Measurements from ENCODE around the gene CX3CL1. TPM values are rescaled to one million over a fixed set of nuclear protein-coding genes. Genes with fewer than 3 reads are reported as not detected.

Gene CX3CL1
- total and polyA plus RNA-seq, 2 donors (not counting 3 experiments of a cell fraction or from before 2014, with no cell fraction given): 2.0 to 2.3 TPM

DNA sequence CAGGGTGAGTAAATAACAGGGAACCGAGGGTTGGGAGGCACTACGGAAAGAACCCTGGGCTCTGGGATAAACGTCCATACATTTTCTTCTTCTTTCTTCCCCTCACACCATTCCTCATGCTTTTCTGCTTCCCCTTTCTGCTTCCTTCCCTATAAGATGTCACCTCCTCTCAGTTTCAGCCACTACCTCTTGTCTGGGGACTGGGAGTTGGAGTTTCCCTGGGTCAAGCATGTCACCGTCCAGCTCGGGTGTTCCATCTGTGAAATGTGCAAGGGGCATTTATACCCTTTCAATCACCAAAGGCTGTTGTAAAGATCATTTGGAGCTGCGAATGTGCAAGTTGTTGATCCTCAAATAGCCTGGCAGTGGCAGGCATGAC, 31.2 kb upstream of the CX3CL1 start:
- Histone ChIP-seq H3K4me2 (ENCODE audit: insufficient read depth, low read length) (no peak overlapping the region), H3K9me3 (replicated peaks; ENCODE audit: control insufficient read depth, insufficient read depth, low read length) (no peaks in the 10 kb centered on the region), H3K4me3 (replicated peaks in 1 of 3; ENCODE audit: insufficient read depth in 1 of 3, low read depth in 1 of 3, low read length in 3 of 3) (no peak overlapping the region), H3K27ac (ENCODE audit: insufficient read depth, low read depth, low read length) (no peak overlapping the region), H3K79me2 (ENCODE audit: control insufficient read depth, insufficient read depth, low read length) (no peaks in the 10 kb centered on the region), H2AFZ (ENCODE audit: low read depth, low read length) (no peak overlapping the region), H3K36me3 (ENCODE audit: control insufficient read depth in 2 of 2, extremely low read depth in 1 of 2, insufficient read depth in 2 of 2, low read length in 2 of 2) (no peaks in the 10 kb centered on the region), H3K9ac (replicated peaks; ENCODE audit: extremely low read depth, insufficient read depth, low read length) (no peak overlapping the region), H4K20me1 (replicated peaks; ENCODE audit: control insufficient read depth, extremely low read depth, insufficient read depth, low read length) (no peaks in the 10 kb centered on the region), H3K9me1 (replicated peaks; ENCODE audit: control insufficient read depth, extremely low read depth, insufficient read depth, low read length) (no peaks in the 10 kb centered on the region), H3K4me1 (ENCODE audit: control insufficient read depth, extremely low read depth, insufficient read depth, low read length) (no peaks in the 10 kb centered on the region), H3K27me3 (ENCODE audit: control insufficient read depth in 2 of 2, insufficient read depth in 2 of 2, low read length in 2 of 2) (no peaks in the 10 kb centered on the region)
- no TSS peak for BruUV-seq (replicated peaks)
- DNase-seq (ENCODE audit: low read depth, low spot score) (no peak), FAIRE-seq (no peak)
- CTCF ChIA-PET: interaction anchor here (0.6 to 1.6 kb wide), 2 partner anchors 41 to 997 kb away, joined by 3 to 4 read pairs; no protein-coding TSS in a partner anchor
- POLR2A ChIA-PET: no interaction called here
- TF ChIP-seq FOS (IDR thresholded peaks at IDR 0.05; ENCODE audit: borderline replicate concordance, insufficient read depth, low read length) (no peak), POLR2AphosphoS5 (IDR thresholded peaks at IDR 0.05; ENCODE audit: insufficient read depth, low read depth, low read length) (no peak), EZH2 (IDR thresholded peaks at IDR 0.05; ENCODE audit: borderline replicate concordance, low read depth, low read length, severe bottlenecking) (no peak), MYC (IDR thresholded peaks at IDR 0.05; ENCODE audit: low read depth, low read length) (no peak), GATA2 (IDR thresholded peaks at IDR 0.05; ENCODE audit: insufficient read depth, insufficient read length, low read depth, low read length) (no peak), JUN (IDR thresholded peaks at IDR 0.05; ENCODE audit: borderline replicate concordance, insufficient read depth, insufficient read length, low read depth) (no peak), POLR2A (IDR thresholded peaks at IDR 0.05; ENCODE audit: low read depth, low read length) (no peak)
- TF ChIP-seq, protein P1, sequence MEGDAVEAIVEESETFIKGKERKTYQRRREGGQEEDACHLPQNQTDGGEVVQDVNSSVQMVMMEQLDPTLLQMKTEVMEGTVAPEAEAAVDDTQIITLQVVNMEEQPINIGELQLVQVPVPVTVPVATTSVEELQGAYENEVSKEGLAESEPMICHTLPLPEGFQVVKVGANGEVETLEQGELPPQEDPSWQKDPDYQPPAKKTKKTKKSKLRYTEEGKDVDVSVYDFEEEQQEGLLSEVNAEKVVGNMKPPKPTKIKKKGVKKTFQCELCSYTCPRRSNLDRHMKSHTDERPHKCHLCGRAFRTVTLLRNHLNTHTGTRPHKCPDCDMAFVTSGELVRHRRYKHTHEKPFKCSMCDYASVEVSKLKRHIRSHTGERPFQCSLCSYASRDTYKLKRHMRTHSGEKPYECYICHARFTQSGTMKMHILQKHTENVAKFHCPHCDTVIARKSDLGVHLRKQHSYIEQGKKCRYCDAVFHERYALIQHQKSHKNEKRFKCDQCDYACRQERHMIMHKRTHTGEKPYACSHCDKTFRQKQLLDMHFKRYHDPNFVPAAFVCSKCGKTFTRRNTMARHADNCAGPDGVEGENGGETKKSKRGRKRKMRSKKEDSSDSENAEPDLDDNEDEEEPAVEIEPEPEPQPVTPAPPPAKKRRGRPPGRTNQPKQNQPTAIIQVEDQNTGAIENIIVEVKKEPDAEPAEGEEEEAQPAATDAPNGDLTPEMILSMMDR (IDR thresholded peaks at IDR 0.05; ENCODE audit: extremely low read depth in 1 of 2, insufficient read depth in 1 of 2, low read depth in 1 of 2, low read length in 2 of 2): no peak
- TF ChIP-seq, protein P2, sequence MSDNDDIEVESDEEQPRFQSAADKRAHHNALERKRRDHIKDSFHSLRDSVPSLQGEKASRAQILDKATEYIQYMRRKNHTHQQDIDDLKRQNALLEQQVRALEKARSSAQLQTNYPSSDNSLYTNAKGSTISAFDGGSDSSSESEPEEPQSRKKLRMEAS (IDR thresholded peaks at IDR 0.05; ENCODE audit: insufficient read depth, insufficient read length): no peak
- dilution Hi-C loops (cut with MboI; ENCODE audit: extremely low pct_ligation_motif_present, low sequenced_read_pairs): no loop called here
- intact Hi-C loops (cut with micrococcal nuclease): no loop called here

Measured in endothelial cell of umbilical vein (primary cell).